SK-N-SH treated with all-trans-retinoic acid at 6 μM for 48 hours (cell line): Measurements from ENCODE around the gene JPT1.

ENCODE experiments used
- ATAC-seq: fragments of 200-7000 bp; cut with Tn5 transposase; 3 replicates; pipeline ENCODE4 v1.9.1; 2020; ENCODE audit warnings: mild to moderate bottlenecking, moderate library complexity
- ARNTL ChIP-seq: fragments of 450-650 bp; formaldehyde crosslinking; IDR thresholded peaks from 2 replicates; pipeline ENCODE4 v1.5.0; 2020; ENCODE audit warnings: low read depth, mild to moderate bottlenecking, moderate library complexity, borderline replicate concordance
- BACH2 ChIP-seq: fragments of 250-450 bp; sonication (Bioruptor Pico); IDR thresholded peaks from 2 replicates; pipeline ENCODE4 v1.9.0; 2021; ENCODE audit warnings: mild to moderate bottlenecking, borderline replicate concordance
- CREB5 ChIP-seq: fragments of 250-450 bp; sonication (Bioruptor Pico); IDR thresholded peaks from 2 replicates; pipeline ENCODE4 v1.5.1; 2020; ENCODE audit warnings: low read depth, mild to moderate bottlenecking, moderate library complexity
- CSDC2 ChIP-seq: fragments of 250-450 bp; sonication (Bioruptor Pico); IDR thresholded peaks from 2 replicates; pipeline ENCODE4 v1.5.0; 2020; ENCODE audit warnings: mild to moderate bottlenecking, moderate library complexity
- CSRNP3 ChIP-seq: fragments of 250-450 bp; sonication (Bioruptor Pico); IDR thresholded peaks from 2 replicates; pipeline ENCODE4 v1.5.1; 2021; ENCODE audit warnings: mild to moderate bottlenecking, moderate library complexity
- ESRRG ChIP-seq: fragments of 250-450 bp; sonication (Bioruptor Pico); IDR thresholded peaks from 2 replicates; pipeline ENCODE4 v1.6.1; 2021; ENCODE audit warnings: mild to moderate bottlenecking
- GLIS3 ChIP-seq: fragments of 250-450 bp; sonication (Bioruptor Pico); IDR thresholded peaks from 2 replicates; pipeline ENCODE4 v1.5.0; 2020; ENCODE audit warnings: mild to moderate bottlenecking, moderate library complexity
- ISL1 ChIP-seq: fragments of 250-450 bp; sonication (Bioruptor Pico); IDR thresholded peaks from 2 replicates; pipeline ENCODE4 v2.1.2; 2022; ENCODE audit warnings: mild to moderate bottlenecking, moderate library complexity
- OSR1 ChIP-seq: fragments of 250-450 bp; sonication (Bioruptor Pico); IDR thresholded peaks from 2 replicates; pipeline ENCODE4 v1.8.0; 2022; ENCODE audit warnings: moderate library complexity, mild to moderate bottlenecking, inconsistent platforms
- PATZ1 ChIP-seq: fragments of 250-450 bp; sonication (Bioruptor Pico); IDR thresholded peaks from 2 replicates; pipeline ENCODE4 v1.8.0; 2020; ENCODE audit warnings: mild to moderate bottlenecking, moderate library complexity, borderline replicate concordance
- POU6F1 ChIP-seq: fragments of 250-450 bp; sonication (Bioruptor Pico); IDR thresholded peaks from 2 replicates; pipeline ENCODE4 v1.8.0; 2021; ENCODE audit warnings: low read depth, mild to moderate bottlenecking, moderate library complexity, borderline replicate concordance
- PPARA ChIP-seq: fragments of 250-450 bp; sonication (Bioruptor Pico); IDR thresholded peaks from 2 replicates; pipeline ENCODE4 v1.5.0; 2020; ENCODE audit warnings: mild to moderate bottlenecking, borderline replicate concordance
- RARB ChIP-seq: fragments of 250-450 bp; sonication (Bioruptor Pico); IDR thresholded peaks from 2 replicates; pipeline ENCODE4 v1.8.0; 2021; ENCODE audit warnings: mild to moderate bottlenecking, moderate library complexity
- SNAI2 ChIP-seq: fragments of 250-450 bp; sonication (Bioruptor Pico); IDR thresholded peaks from 2 replicates; pipeline ENCODE4 v1.5.0; 2020; ENCODE audit warnings: mild to moderate bottlenecking, moderate library complexity
- TCF4 ChIP-seq: fragments of 250-450 bp; sonication (Bioruptor Pico); IDR thresholded peaks from 2 replicates; pipeline ENCODE4 v1.8.0; 2021; ENCODE audit warnings: mild to moderate bottlenecking, moderate library complexity, borderline replicate concordance
- TSHZ2 ChIP-seq: fragments of 250-450 bp; sonication (Bioruptor Pico); IDR thresholded peaks from 2 replicates; pipeline ENCODE4 v1.5.0; 2020; ENCODE audit warnings: mild to moderate bottlenecking, moderate library complexity
- ZFP3 ChIP-seq: fragments of 250-450 bp; sonication (Bioruptor Pico); IDR thresholded peaks from 2 replicates; pipeline ENCODE4 v1.5.0; 2020; ENCODE audit warnings: mild to moderate bottlenecking, moderate library complexity
- ZFP30 ChIP-seq: fragments of 450-650 bp; formaldehyde crosslinking; IDR thresholded peaks from 2 replicates; pipeline ENCODE4 v1.5.0; 2022; ENCODE audit warnings: mild to moderate bottlenecking, moderate library complexity
- ZNF565 ChIP-seq: fragments of 450-650 bp; formaldehyde crosslinking; conservative IDR thresholded peaks from 2 replicates; pipeline ENCODE4 v1.5.0; 2020; ENCODE audit warnings: low read depth, mild to moderate bottlenecking, moderate library complexity
- ZNF70 ChIP-seq: fragments of 450-650 bp; formaldehyde crosslinking; IDR thresholded peaks from 2 replicates; pipeline ENCODE4 v1.5.0; 2020; ENCODE audit warnings: mild to moderate bottlenecking, moderate library complexity
- ZNF8 ChIP-seq: fragments of 450-650 bp; formaldehyde crosslinking; IDR thresholded peaks from 2 replicates; pipeline ENCODE4 v1.5.0; 2020; ENCODE audit warnings: mild to moderate bottlenecking, moderate library complexity

The JPT1 gene

GRCh38 chr17:75094871-75095399 is 59.4 kb downstream of the JPT1 start:
- TF ChIP-seq TSHZ2 (CRISPR knock-in tag), result no peak
- TF ChIP-seq CSRNP3, result no peak
- TF ChIP-seq PPARA (CRISPR knock-in tag), result no peak
- ATAC-seq, result no peak; the same call in 2 of the 3 replicates

GRCh38 chr17:75093548-75094158 is 60.7 kb downstream of the JPT1 start:
- no peak for ATAC-seq
- TF ChIP-seq BACH2 (CRISPR knock-in tag), result no peak

GRCh38 chr17:75091855-75092327 is 62.4 kb downstream of the JPT1 start:
- no peak for ATAC-seq
- TF ChIP-seq TSHZ2 (CRISPR knock-in tag), result no peak
- TF ChIP-seq RARB, result no peak
- no peak for TF ChIP-seq GLIS3
- TF ChIP-seq POU6F1 (CRISPR knock-in tag), result no peak
- no peak for TF ChIP-seq TCF4
- no peak for TF ChIP-seq CSRNP3
- TF ChIP-seq ZNF8, result no peak
- TF ChIP-seq PATZ1 (CRISPR knock-in tag), result no peak
- no peak for TF ChIP-seq ESRRG (CRISPR knock-in tag)
- TF ChIP-seq OSR1 (CRISPR knock-in tag), result no peak
- TF ChIP-seq ZNF70 (CRISPR knock-in tag), result no peak
- TF ChIP-seq ZFP3 (CRISPR knock-in tag), result no peak
- TF ChIP-seq CSDC2 (CRISPR knock-in tag), result no peak
- no peak for TF ChIP-seq CREB5 (CRISPR knock-in tag)
- no peak for TF ChIP-seq ZFP30
- no peak for TF ChIP-seq ZNF565
- TF ChIP-seq ARNTL (CRISPR knock-in tag), result no peak
- no peak for TF ChIP-seq BACH2 (CRISPR knock-in tag)
- no peak for TF ChIP-seq SNAI2 (CRISPR knock-in tag)
- TF ChIP-seq ISL1, result no peak
- TF ChIP-seq, all 23 proteins: peak for 0
